ENCODE results near the gene SLC7A4. TPM values are rescaled to one million over a fixed set of nuclear protein-coding genes. Genes with fewer than 3 reads are reported as not detected.

Gene SLC7A4
- polyA plus RNA-seq, 1 donor from 2014 or later: not detected

- H3K4me2 ChIP-seq (ENCODE audit: low read length): no peak overlapping the region
- no peak overlapping the region for H3K9ac ChIP-seq (ENCODE audit: low read length)
- H3K9me2 ChIP-seq (ENCODE audit: insufficient read depth, low read length): no peaks in the 10 kb centered on the region
- no peak overlapping the region for H3K4me3 ChIP-seq (ENCODE audit: low read length)
- H3K79me2 ChIP-seq (replicated peaks; ENCODE audit: insufficient read depth, low read length): no peaks in the 10 kb centered on the region
- H3K27me3 ChIP-seq (ENCODE audit: insufficient read depth, low read depth, low read length): no peaks in the 10 kb centered on the region
- no peaks in the 10 kb centered on the region for H3K36me3 ChIP-seq (ENCODE audit: insufficient read depth, low read length)
- H2AFZ ChIP-seq (ENCODE audit: low read depth, low read length): no peak overlapping the region
- H3K27ac ChIP-seq (ENCODE audit: low read length): no peak overlapping the region
- TF ChIP-seq EZH2 (IDR thresholded peaks at IDR 0.05; ENCODE audit: borderline replicate concordance, insufficient read depth, low read length, poor library complexity, severe bottlenecking) (no peak), SMC3 (conservative IDR thresholded peaks at IDR 0.05; ENCODE audit: poor library complexity) (no peak), EP300 (conservative IDR thresholded peaks at IDR 0.05; ENCODE audit: poor library complexity, severe bottlenecking) (no peak), REST (IDR thresholded peaks at IDR 0.05; ENCODE audit: borderline replicate concordance) (no peak), RAD21 (conservative IDR thresholded peaks at IDR 0.05) (no peak), POLR2AphosphoS5 (IDR thresholded peaks at IDR 0.05) (no peak), TAF1 (IDR thresholded peaks at IDR 0.05; ENCODE audit: low read depth) (no peak), CTCF (IDR thresholded peaks at IDR 0.05; ENCODE audit: poor library complexity, severe bottlenecking) (no peak), MXI1 (conservative IDR thresholded peaks at IDR 0.05; ENCODE audit: poor library complexity, severe bottlenecking) (no peak)
- no peaks in the 10 kb centered on the region for H3K9me3 ChIP-seq (ENCODE audit: low read length)
- no peaks in the 10 kb centered on the region for H3F3A ChIP-seq (ENCODE audit: insufficient read depth, low read length, poor library complexity, severe bottlenecking)
- no peaks in the 10 kb centered on the region for H4K20me1 ChIP-seq (ENCODE audit: insufficient read depth)
These were observed 15.4 kb upstream of the SLC7A4 start for GRCh38 chr22:21047730-21048129.

GRCh38 chr22:21047035-21047661, 14.8 kb upstream of the SLC7A4 start:
- TF ChIP-seq EP300 (conservative IDR thresholded peaks at IDR 0.05; ENCODE audit: poor library complexity, severe bottlenecking) (no peak), MXI1 (conservative IDR thresholded peaks at IDR 0.05; ENCODE audit: poor library complexity, severe bottlenecking) (no peak), SMC3 (conservative IDR thresholded peaks at IDR 0.05; ENCODE audit: poor library complexity) (no peak), RAD21 (conservative IDR thresholded peaks at IDR 0.05) (no peak), REST (IDR thresholded peaks at IDR 0.05; ENCODE audit: borderline replicate concordance) (no peak), POLR2AphosphoS5 (IDR thresholded peaks at IDR 0.05) (no peak), EZH2 (IDR thresholded peaks at IDR 0.05; ENCODE audit: borderline replicate concordance, insufficient read depth, low read length, poor library complexity, severe bottlenecking) (no peak), TAF1 (IDR thresholded peaks at IDR 0.05; ENCODE audit: low read depth) (no peak), CTCF (IDR thresholded peaks at IDR 0.05; ENCODE audit: poor library complexity, severe bottlenecking) (no peak)
- no peaks in the 10 kb centered on the region for H3K36me3 ChIP-seq (ENCODE audit: insufficient read depth, low read length)
- H3K27ac ChIP-seq (ENCODE audit: low read length): no peak overlapping the region
- no peaks in the 10 kb centered on the region for H3K9me3 ChIP-seq (ENCODE audit: low read length)
- H3K27me3 ChIP-seq (ENCODE audit: insufficient read depth, low read depth, low read length): no peaks in the 10 kb centered on the region
- no peaks in the 10 kb centered on the region for H3F3A ChIP-seq (ENCODE audit: insufficient read depth, low read length, poor library complexity, severe bottlenecking)
- H3K4me2 ChIP-seq (ENCODE audit: low read length): no peak overlapping the region
- H3K4me3 ChIP-seq (ENCODE audit: low read length): no peak overlapping the region
- no peaks in the 10 kb centered on the region for H3K79me2 ChIP-seq (replicated peaks; ENCODE audit: insufficient read depth, low read length)
- H2AFZ ChIP-seq (ENCODE audit: low read depth, low read length): no peak overlapping the region
- no peaks in the 10 kb centered on the region for H4K20me1 ChIP-seq (ENCODE audit: insufficient read depth)
- H3K9ac ChIP-seq (ENCODE audit: low read length): no peak overlapping the region
- no peaks in the 10 kb centered on the region for H3K9me2 ChIP-seq (ENCODE audit: insufficient read depth, low read length)
